Right renal pelvis (tissue), 4 donors: Measurements from ENCODE around the gene NUCB2. TPM values are rescaled to one million over a fixed set of nuclear protein-coding genes. Genes with fewer than 3 reads are reported as not detected.
A peak's percentile ranks its signal among the peaks of the same experiment; 100 is the strongest.
"Not testable (repeated sequence)": the region's sequence is repeated elsewhere in the genome, so short reads cannot be mapped to it uniquely, and the experiment has no call there.

Source experiments
- DNase-seq, 4 donors: peaks; one replicate each; pipeline ENCODE4 v3.0.0-alpha.2; 2013; ENCODE audit warnings: low read depth in 4 of 4, low spot score in 3 of 4, missing footprints in 1 of 4
- polyA plus RNA-seq, 4 donors: library from polyadenylated mRNA; unstranded; fragments of 120-200 nt; gene quantifications; one replicate each; pipeline ENCODE4 v1.2.1, GENCODE V29; 2013; ENCODE audit not compliant: insufficient read length in 4 of 4

Gene NUCB2
- polyA plus RNA-seq, 4 donors, result 72.4 to 89.1 (median 84.6) TPM

DNA sequence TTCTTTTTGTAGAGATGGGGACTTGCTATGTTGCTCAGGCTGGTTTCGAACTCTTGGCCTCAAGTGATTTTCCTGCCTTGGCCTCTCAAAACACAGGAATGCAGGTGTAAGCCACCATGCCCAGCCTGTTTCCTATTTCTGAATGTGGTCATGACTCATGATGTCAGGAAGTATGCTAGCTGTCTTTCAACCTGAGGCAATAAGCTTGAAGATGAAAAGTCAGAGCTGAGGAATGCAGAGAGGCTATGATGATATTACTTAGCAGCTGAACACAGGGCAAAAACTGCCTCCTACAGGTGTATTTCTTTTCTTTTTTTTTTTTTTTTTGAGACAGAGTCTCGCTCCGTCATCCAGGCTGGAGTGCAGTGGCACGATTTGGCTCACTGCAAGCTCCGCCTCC, 9.0 kb upstream of the NUCB2 start:
- no peak for DNase-seq

DNA sequence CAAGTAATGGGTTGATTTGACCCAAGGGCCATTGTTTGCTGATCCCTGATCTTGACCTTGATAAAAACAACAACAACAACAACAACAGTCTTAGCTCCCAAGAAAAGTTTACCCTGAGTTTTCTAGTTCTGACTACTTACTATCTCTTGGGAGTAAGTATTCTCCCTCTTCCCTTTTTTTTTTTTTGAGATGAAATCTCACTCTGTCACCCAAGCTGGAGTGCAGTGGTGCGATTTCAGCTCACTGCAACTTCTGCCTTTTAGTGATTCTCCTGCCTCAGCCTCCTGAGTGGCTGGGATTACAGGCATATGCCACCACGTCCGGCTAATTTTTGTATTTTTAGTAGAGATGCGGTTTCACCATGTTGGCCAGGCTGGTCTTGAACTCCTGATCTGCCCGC, 8.0 kb upstream of the NUCB2 start:
- DNase-seq, result not testable (repeated sequence)

DNA sequence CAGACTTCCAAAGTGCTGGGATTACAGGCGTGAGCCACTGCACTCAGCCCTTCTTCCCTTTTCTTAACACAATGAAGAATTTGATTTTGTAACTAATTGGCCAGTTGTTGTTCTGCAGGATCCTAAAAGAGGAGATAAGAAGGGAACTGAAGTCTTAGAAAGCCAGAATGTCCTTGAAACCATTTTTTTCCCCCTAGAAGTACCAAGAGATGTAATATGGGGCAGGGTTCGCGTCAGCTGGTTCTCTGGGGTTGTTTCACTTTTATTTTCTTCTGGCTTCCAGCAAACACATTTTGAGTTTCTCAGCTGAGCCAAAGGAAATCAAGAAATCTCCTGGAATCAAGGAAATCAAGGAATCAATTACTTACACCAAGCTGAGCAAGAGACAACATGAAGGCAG, 7.6 kb upstream of the NUCB2 start:
- DNase-seq, result no peak

DNA sequence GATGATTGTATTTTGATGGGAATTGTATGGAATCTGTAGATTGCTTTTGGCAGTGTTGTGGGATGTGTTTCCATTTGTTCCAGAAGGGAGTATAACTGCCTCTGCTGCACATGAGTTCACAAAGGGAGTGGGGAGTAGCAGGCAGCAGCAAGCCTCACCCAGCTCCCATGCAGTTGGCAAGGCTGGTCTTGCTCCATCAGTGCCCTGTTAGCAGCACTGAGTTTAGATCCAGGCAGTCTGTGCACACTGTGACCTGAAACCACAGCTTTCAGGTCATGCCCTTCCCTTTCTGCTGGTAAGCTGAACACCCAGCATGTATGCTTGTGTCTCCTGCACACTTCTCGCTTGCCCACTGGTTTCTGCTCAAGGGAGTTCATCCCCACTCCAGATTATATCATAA, 3.7 kb upstream of the NUCB2 start:
- peak in 1 of 4 donors; percentile 11 for DNase-seq

DNA sequence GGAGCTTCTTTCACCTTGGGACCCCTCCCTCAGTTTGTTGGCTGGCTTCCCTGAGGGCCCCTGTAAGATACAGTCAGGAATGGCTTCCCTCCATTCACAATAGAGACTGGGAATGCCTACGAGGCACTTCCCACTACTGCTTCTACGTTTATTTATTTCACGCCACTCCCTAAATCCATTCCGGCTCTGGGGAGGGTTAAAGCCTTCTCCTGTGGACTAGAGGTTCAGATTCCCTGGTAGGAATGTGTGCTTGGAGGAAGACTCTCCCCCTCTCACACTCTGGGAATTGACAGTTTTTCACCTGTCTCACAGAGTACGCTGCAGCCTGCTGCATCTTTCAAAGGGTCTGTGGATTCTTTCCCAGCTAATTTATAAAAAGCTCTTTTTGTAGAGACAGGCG, 3.3 kb upstream of the NUCB2 start:
- no peak for DNase-seq

DNA sequence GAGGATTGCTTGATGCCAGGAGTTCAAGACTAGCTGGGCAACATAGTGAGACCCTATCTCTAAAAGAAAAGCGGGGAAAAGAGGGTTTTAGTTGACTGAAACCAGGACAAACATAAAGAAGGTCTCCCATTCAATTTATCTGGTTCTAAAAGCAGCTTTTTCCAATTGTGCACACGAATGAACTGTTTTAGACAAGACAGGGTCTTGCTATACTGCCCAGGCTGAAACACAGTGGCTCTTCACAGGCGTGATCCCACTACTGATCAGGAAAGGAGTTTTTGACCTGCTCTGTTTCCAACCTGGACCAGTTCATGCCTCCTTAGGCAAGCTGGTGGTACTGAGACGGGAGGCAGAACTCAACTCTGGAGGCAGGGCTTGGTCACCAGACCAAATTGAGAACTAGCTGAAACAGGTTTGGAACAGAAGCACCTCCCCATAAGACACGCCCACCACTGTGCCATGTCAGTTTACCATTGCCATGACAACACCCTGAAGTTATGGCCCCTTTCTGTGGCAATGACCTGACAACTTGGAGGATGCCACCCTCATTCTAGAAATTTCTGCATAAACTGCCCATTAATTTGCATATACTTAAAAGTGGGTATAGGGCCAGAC, 2.8 kb upstream of the NUCB2 start:
- no peak for DNase-seq

DNA sequence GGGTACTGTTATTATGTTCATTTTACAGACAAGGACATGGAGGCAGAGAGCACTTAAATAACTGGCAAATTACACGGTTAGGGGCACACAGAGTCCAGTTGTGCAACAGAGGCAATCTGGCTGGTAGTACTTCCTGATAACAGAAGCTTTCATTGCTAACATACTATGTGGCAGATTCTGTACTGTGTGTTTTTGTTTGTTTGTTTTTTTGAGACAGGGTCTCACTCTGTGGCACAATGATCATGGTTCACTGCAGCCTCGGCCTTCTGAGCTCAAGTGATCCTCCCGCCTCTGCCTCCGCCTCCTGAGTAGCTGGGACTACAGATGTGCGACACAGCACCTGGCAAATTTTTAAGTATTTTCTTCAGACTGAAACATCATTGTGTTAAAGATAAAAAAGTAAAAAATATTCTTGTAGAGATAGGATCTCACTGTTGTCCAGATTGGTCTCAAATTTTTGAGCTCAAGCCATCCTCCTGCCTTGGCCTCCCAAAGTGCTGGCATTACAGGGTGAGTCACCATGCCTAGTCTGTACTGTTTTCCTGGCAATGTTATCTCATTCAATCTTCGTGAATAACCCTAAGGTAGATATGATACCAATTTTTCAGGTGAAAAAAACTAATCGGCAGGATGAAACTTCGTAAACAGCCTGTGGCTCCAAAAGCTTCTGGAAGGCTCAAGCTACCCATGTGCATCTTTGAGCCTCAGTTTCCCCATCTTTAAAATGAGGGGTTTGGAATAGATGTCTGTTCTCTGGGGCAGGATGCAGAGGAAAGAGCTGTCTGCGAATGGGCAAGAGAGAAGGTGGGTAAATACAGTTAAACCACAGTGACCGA, 921 bp upstream of the NUCB2 start:
- DNase-seq, result peak in 1 of 4 donors; percentile 9

DNA sequence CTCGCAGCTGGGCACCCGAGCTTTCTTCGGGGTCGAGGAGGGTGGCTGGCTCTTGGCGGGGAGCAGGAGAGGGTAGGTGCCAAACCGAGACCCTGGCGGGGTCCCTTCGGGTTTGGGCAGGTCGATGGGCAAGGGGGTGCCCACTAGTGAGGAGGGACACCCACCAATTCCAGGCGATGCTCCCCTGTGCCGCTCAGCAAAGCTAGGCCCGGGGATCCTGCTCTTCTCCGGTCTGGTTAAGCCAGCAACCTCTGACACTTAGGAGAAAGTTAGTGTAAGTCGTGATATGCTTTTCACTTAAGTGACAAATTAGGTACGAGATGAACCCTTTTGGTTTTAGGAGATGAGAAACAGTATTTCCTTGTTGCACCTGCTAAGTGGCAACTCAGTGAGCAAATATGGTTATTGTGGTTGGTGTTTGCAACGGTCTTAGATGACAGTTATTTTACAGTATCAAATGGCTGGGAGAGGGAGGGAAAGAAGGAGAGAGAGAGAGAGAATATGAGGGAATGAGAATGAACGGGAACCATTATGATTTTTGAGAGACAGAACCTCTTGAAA, 565 bp downstream of the NUCB2 start:
- peak in 2 of 4 donors; percentile 5 to 26 for DNase-seq

DNA sequence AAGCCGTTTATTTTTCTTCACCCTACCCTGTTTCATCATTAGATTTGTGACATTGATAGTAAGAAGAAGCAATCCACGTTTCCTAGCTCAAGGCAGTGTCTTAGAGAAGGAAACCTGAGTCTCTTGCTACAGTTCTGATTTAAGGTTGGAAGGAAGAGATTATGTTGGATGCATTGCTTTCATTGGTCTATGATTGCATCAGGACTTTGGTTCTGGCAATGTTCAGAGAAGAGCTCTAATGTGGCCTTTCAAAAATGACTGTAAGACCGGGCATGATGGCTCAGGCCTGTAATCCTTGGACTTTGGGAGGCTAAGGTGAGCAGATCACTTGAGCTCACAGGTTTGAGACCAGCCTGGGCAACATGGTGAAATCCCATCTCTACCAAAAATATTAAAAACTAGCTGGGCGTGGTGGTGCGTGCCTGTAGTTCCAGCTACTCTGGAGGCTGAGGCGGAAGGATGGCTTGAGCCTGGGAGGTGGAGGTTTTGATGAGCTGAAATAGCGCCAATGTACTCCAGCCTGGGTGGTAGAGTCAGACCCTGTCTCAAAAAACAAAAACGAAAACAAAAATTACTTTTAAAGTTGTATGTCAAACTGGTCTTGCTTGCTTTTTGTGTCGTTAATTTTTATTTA, 4.1 kb downstream of the NUCB2 start:
- no peak for DNase-seq

DNA sequence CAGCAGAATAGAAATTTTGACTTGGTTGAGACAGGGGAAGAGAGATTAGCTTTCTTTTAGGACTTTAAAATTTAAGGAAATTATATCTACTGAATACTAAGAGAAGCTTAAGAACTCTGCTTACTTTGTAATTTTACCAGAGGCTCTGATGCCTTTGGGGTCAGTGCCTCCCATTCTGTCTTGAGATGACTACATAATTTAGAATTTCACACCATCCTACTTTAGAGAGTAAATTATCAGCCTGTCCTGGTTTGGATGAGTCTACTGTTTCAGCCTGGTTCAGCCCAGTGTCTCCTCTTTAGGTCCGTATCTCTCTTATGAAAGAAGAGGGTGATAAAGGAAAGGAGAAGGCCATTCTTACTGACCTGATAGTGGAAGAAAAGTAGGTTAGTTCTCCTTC, 9.8 kb downstream of the NUCB2 start:
- no peak for DNase-seq

DNA sequence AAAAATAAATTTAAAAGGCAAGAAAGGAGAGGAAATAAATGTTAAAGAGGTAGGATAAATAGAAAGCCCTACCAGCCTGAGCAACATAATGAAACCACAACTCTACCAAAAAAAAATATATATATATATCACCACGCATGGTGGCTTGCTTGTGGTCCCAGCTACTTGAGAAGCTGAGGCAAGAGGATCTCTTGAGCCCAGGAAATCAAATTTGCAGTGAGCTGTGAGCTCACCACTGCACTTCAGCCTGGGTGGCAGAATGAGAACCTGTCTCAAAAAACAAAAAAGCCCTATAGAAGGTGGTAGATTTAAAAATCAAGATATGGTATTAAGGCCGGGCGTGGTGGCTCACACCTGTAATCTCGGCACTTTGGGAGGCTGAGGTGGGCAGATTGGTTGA, 10.5 kb downstream of the NUCB2 start:
- no peak for DNase-seq

DNA sequence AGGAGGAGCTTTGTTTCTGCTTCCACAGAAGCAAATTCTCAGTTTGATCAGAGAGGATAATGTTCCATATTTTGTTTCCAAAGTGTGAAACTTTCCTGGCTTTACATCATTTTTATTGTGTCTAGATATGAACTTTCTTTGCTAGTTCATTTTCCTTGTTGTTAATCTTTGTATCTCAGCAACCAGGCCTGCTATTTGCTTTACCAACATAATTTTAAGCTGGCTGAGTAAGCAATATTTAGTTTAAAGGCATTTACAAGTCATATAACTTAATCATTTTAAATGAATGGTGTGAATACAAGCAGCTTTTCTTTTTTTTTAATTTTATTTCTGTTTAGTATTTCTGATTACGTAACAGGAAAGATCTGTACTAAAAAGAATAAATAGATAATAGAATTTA, 15.2 kb downstream of the NUCB2 start:
- no peak for DNase-seq

DNA sequence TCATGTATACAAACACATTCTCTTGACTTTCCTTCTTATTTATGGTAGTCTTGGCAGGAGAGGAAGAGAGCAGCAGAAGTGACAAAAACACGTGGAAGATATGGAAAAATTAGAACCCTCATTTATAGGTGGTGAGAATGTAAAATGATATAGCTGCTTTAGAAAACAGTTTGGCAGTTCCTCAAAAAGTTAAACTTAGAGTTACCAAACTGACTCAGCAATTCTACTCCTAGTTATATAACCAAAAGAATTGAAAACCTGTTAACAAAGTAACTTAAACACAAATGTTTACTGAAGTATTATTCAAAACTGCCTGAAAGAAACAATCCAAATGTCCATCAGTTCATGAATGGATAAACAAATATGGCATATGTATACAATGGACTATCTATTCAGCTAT, 16.8 kb downstream of the NUCB2 start:
- DNase-seq, result no peak

DNA sequence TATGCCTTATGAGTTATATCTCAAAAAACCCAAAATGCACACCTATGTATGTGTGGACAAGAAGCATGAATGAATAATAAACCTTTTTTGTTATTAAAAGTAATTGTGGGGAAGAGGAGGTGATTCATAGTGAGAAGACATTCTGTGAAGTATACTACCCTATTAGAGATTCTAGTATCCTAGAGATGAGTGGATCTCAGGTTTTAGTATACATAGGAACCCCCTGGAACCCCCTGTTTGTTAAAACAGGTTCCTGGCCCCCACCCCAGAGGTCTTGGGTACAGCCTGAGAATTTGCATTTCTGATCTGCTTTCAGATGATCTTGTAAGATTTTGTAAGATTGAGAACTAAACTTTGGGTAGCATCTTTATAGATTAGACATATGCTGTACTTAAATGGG, 17.5 kb downstream of the NUCB2 start:
- DNase-seq, result no peak

DNA sequence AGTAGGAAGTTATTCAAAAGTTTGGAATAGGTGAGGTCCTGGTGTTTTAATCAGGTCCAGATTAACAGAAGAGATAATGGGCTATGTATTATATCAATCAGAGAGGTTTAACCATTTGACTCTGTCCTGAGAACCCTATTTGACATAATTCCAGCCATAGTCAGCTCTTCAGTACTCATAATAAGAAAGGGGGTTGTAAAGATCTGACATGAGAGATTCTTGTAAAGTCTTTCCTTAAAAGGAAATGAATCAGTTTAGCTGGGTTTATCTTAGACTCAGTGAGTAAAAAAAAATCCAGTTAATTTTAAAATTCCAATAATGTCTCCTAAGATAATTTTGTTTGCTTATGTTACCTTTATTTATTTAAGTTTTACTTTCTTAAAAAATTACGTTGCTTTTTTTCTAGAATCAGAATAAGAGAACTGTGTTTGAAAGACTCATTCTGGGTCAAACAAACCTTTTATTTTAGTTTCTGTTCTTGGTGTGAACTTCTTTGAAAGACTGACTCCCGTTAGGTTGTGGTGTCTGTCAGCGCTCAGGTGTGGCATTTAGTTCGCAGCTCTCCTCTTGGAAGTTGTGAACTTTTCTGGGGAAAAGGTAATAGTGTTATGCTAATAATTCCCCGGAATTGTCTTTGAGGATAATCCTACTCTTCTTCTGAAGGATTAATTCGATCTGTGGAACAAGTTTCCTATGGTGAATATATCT, 20.5 kb downstream of the NUCB2 start:
- no peak for DNase-seq

DNA sequence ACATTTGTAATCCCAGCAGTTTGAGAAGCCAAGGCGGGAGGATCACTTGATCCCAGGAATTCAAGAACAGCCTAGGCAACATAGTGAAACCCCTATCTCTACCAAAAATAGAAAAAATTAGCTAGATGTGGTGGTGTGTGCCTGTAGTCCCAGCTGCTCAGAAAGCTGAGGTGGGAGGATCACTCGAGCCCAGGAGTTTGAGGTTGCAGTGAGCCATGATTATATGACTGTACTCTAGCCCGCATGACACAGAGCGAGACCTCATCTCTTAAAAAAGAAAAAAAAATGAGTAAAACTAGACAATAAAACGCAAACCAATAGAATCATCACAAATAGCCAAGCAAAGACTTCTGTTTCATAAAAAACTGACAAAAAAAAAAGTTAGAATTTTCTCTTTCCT, 21.8 kb downstream of the NUCB2 start:
- DNase-seq, result no peak

DNA sequence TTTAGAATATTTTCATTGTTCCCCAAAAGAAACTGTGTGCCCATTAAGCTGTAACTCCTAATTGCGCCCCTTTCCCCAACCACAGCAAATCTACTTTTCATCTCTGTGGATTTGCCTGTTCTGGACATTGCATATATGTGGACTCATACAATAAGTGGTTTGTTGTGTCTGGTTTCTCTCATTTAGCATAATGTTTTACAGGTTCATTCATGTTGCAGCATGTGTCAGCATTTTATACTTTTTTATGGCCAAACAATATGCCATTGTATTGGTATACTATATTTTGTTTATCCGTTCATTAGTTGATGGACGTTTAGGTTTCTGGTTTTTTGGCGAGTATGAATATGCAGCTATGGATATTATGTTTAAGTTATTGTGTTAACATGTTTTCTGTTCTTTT, 23.8 kb downstream of the NUCB2 start:
- no peak for DNase-seq

DNA sequence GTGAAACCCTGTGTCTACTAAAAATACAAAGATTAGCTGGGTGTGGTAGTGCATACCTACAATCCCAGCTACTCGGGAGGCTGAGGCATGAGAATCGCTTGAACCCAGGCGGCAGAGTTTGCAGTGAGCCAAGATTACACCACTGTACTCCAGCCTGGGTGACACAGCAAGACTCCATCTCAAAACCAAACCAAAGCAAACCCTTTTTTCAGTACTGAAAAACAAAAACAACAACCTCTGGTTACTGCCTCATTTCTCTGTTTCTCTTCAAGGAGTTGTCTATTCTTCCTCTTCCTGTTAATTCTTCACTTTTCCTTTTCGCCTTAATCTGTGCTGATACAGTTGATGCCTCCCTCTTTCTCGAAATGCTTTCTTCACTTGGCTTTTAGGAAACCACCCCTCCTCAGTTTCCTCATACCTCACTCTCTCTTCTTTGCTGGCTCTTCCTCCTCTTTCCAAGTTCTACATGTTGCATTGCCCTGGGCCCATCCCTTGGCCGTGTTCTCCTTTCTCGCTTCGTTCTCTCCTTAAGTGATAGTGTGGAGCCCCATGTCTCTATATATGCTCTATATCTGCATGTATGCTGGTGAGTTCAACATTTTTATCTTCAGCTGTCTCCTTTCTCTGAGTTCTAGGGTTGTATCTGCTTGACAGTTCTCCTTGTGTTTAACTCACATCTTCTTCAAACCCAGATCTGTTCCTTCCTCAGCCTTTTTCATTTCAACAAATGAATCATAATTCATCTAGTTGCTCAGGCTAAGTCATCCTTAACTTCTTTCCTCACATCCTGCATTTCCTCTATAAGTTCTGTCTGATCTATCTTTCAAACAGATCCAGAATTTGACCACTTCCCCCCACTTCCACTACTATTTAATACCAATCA, 37.1 kb downstream of the NUCB2 start:
- no peak for DNase-seq

DNA sequence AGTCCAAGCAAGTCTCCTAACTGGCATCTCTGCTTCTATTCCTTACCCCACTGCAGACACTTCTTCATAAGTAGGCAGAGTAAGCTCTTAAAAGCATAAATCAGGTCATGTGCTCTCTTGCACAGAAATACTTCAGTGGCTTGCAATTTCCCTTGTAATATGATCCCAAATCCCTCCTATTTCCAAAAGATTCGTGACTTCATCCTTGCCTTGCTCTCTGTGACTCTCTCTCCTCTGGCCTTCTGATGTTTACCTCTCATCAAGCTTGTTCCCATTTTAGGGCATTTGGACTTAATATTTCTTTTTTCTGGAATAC, 37.7 kb downstream of the NUCB2 start:
- peak in 2 of 4 donors; percentile 3 to 7 for DNase-seq

DNA sequence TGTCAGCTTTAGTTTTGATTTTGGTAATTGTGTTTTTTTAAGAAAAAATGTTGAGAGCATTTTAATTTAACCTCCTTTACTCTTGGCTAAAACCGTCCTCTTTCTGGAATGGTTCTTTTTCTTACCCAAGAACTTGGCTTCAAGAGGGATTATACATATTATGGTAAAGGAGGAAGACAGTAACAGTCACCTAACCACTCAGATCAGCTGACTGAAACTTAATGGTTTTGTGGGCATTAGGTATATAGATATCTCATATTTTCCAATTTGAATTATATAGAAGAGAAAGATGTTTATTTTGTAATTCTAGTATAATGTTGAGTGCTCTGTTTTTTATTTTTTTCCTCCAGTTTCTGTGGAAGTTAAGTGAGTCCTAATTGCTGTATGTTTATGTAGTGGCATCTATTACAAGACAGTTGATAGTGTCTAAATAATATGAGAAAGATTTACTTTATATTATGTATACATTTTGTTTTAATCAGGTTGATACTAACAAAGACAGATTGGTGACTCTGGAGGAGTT, 38.4 kb downstream of the NUCB2 start:
- no peak for DNase-seq
